Astrocyte (in vitro differentiated cells and primary cell): ENCODE results near the gene PRAMEF20.

ENCODE experiments used
- EZH2 ChIP-seq: IDR thresholded peaks from 2 replicates; pipeline ENCODE4 v1.6.1; 2012; ENCODE audit warnings: mild to moderate bottlenecking, low read length, inconsistent platforms; ENCODE audit not compliant: insufficient read depth
- TF ChIP-seq, protein P1 (sequence below): IDR thresholded peaks from 2 replicates; pipeline ENCODE4 v1.5.1; 2011; ENCODE audit warnings: low read depth, mild to moderate bottlenecking, inconsistent platforms, low read length, moderate library complexity; ENCODE audit not compliant: insufficient read depth

DNA sequence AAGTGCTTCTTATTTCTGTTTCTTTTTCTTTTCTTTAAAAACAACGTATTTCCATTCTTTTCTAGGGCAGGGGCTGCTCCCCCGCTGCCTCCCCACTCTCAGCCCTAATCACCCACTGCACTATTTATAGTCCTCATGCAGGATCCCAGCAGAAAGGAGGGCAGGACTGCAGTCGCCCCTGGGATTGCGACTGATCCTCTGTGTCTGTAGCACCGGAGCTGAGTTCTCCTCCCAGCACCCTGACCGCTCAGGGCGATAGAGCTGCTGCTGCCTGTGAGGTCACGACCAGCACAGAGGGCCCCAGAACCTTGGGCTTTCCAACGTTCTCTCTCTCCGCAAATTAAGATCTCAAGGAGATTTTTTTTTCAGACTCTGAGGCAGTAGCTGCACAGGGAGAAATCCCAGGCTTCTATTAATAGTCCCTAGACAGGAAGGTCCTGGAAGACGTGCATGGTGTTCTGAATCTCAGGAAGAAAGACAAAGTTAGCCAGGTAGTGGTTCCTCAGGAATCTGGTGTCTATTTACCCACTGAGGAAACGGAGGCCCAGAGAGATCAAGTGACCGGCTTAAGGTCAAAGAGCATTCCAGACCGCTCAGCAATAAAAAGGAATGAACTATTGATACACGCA is 46.8 kb downstream of the PRAMEF20 start:
- TF ChIP-seq EZH2, result no peak
- TF ChIP-seq, protein P1, sequence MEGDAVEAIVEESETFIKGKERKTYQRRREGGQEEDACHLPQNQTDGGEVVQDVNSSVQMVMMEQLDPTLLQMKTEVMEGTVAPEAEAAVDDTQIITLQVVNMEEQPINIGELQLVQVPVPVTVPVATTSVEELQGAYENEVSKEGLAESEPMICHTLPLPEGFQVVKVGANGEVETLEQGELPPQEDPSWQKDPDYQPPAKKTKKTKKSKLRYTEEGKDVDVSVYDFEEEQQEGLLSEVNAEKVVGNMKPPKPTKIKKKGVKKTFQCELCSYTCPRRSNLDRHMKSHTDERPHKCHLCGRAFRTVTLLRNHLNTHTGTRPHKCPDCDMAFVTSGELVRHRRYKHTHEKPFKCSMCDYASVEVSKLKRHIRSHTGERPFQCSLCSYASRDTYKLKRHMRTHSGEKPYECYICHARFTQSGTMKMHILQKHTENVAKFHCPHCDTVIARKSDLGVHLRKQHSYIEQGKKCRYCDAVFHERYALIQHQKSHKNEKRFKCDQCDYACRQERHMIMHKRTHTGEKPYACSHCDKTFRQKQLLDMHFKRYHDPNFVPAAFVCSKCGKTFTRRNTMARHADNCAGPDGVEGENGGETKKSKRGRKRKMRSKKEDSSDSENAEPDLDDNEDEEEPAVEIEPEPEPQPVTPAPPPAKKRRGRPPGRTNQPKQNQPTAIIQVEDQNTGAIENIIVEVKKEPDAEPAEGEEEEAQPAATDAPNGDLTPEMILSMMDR, result no peak
